H1 (cell line): ENCODE data around the gene PPP1R1C. TPM values are rescaled to one million over a fixed set of nuclear protein-coding genes. Genes with fewer than 3 reads are reported as not detected.

Experiments used
- CTCF ChIA-PET: fragments of 300-600 bp; sonication (Branson Sonifier 250); formaldehyde crosslinking; loops from one replicate; lab custom pipeline; 2021; ENCODE audit not compliant: partially characterized antibody; lab: Charles Lee
- POLR2A ChIA-PET: fragments of 300-600 bp; sonication (Branson Sonifier 250); formaldehyde crosslinking; loops from one replicate; lab custom pipeline; 2021; ENCODE audit warnings: inconsistent platforms; ENCODE audit not compliant: partially characterized antibody; lab: Charles Lee
- DNase-seq, 2 experiments: peaks; one replicate each; pipeline versions ENCODE4 v3.0.0 to v3.0.0-alpha.2; 2010 to 2022; ENCODE audit warnings: low spot score in 2 of 2, low read depth in 1 of 2, mixed read lengths in 1 of 2
- FAIRE-seq: peaks from 2 replicates; lab custom pipeline; 2011; peaks lifted over from hg19 to GRCh38; lab: Jason Lieb, UNC
- H2AFZ ChIP-seq: 2 replicates; pipeline ENCODE4 v1.8.1; 2012; ENCODE audit warnings: low read length, inconsistent platforms
- H2AK5ac ChIP-seq: 2 replicates; pipeline ENCODE4 v1.6.1; 2013; ENCODE audit warnings: low read depth, low read length
- H2BK120ac ChIP-seq: replicated peaks from 2 replicates; pipeline ENCODE3; 2013; ENCODE audit warnings: low read depth, low read length, inconsistent platforms
- H2BK12ac ChIP-seq: 2 replicates; pipeline ENCODE4 v1.6.1; 2013; ENCODE audit warnings: low read depth, low read length
- H2BK15ac ChIP-seq: 2 replicates; pipeline ENCODE4 v1.6.1; 2013; ENCODE audit warnings: low read length
- H2BK20ac ChIP-seq: 2 replicates; pipeline ENCODE4 v1.6.1; 2013; ENCODE audit warnings: low read length
- H2BK5ac ChIP-seq: 2 replicates; pipeline ENCODE4 v1.6.1; 2013; ENCODE audit warnings: low read depth, low read length
- H3K14ac ChIP-seq: 2 replicates; pipeline ENCODE4 v1.6.1; 2013; ENCODE audit warnings: inconsistent platforms; ENCODE audit not compliant: insufficient read length
- H3K18ac ChIP-seq: 2 replicates; pipeline ENCODE4 v1.6.1; 2013; ENCODE audit warnings: low read length; ENCODE audit errors: extremely low read depth
- H3K23ac ChIP-seq: 2 replicates; pipeline ENCODE4 v1.6.1; 2013; ENCODE audit warnings: inconsistent platforms; ENCODE audit not compliant: insufficient read length
- H3K23me2 ChIP-seq: 2 replicates; pipeline ENCODE4 v1.6.1; 2013; ENCODE audit warnings: low read depth, low read length
- H3K27ac ChIP-seq: 2 replicates; pipeline ENCODE4 v1.6.1; 2011; ENCODE audit warnings: low read depth, low read length, inconsistent platforms
- H3K27me3 ChIP-seq, 4 experiments: replicated peaks in 1 of 4; 1 replicate in 1 of 4; 2 replicates in 3 of 4; pipeline versions ENCODE4 v1.6.1 to v1.8.1; 2011 to 2013; ENCODE audit warnings: low read length in 3 of 4, mild to moderate bottlenecking in 3 of 4, inconsistent platforms in 2 of 4, mixed read lengths in 2 of 4, moderate library complexity in 1 of 4; ENCODE audit not compliant: control insufficient read depth in 3 of 4, insufficient read depth in 3 of 4; ENCODE audit errors: extremely low read depth in 1 of 4
- H3K36me3 ChIP-seq, 4 experiments: 2 replicates each; pipeline versions ENCODE4 v1.6.1 to v1.8.1; 2011 to 2013; ENCODE audit warnings: mild to moderate bottlenecking in 4 of 4, low read length in 3 of 4, moderate library complexity in 2 of 4, control low read depth in 1 of 4, inconsistent platforms in 1 of 4; ENCODE audit not compliant: insufficient read depth in 4 of 4, control insufficient read depth in 2 of 4
- H3K4ac ChIP-seq: replicated peaks from 2 replicates; pipeline ENCODE3; 2013; ENCODE audit warnings: low read length, low read depth, mixed read lengths, inconsistent platforms; ENCODE audit not compliant: insufficient read length
- H3K4me1 ChIP-seq, 4 experiments: replicated peaks in 1 of 4; 1 replicate in 1 of 4; 2 replicates in 3 of 4; pipeline versions ENCODE4 v1.6.1 to v1.8.1; 2011 to 2013; ENCODE audit warnings: low read length in 3 of 4, inconsistent platforms in 2 of 4, mixed read lengths in 1 of 4; ENCODE audit not compliant: insufficient read depth in 4 of 4, control insufficient read depth in 3 of 4
- H3K4me2 ChIP-seq, 2 experiments: 2 replicates each; pipeline versions ENCODE4 v1.6.1 to v1.8.1; 2011 to 2013; ENCODE audit warnings: low read depth in 2 of 2, low read length in 2 of 2, control low read depth in 1 of 2, inconsistent platforms in 1 of 2, mild to moderate bottlenecking in 1 of 2; ENCODE audit not compliant: insufficient read depth in 1 of 2
- H3K4me3 ChIP-seq, 4 experiments: fragments of 200-600, 300-600 bp in 1 of 4; sonication (generic), shearing (Covaris generic), sonication (Bioruptor Twin) in 1 of 4; 2 replicates each; pipeline versions ENCODE4 v1.5.1 to v1.8.1; 2011 to 2016; ENCODE audit warnings: low read length in 4 of 4, low read depth in 3 of 4, control low read depth in 2 of 4, inconsistent platforms in 2 of 4, mild to moderate bottlenecking in 2 of 4, mixed read lengths in 1 of 4, moderate library complexity in 1 of 4; ENCODE audit not compliant: insufficient read depth in 2 of 4; ENCODE audit errors: extremely low read depth in 1 of 4
- H3K56ac ChIP-seq: replicated peaks from 2 replicates; pipeline ENCODE3; 2013; ENCODE audit warnings: low read depth, mild to moderate bottlenecking, mixed read lengths, low read length, inconsistent platforms; ENCODE audit not compliant: insufficient read length
- H3K79me1 ChIP-seq: 2 replicates; pipeline ENCODE4 v1.6.1; 2013; ENCODE audit warnings: low read depth, low read length, control low read depth
- H3K79me2 ChIP-seq, 2 experiments: 2 replicates each; pipeline versions ENCODE4 v1.6.1 to v1.8.1; 2012 to 2013; ENCODE audit warnings: low read length in 2 of 2, mild to moderate bottlenecking in 2 of 2, inconsistent platforms in 1 of 2; ENCODE audit not compliant: insufficient read depth in 2 of 2, control insufficient read depth in 1 of 2
- H3K9ac ChIP-seq, 4 experiments: replicated peaks in 1 of 4; 1 replicate in 1 of 4; 2 replicates in 3 of 4; pipeline versions ENCODE4 v1.6.1 to v1.8.1; 2011 to 2013; ENCODE audit warnings: low read depth in 3 of 4, low read length in 3 of 4, control low read depth in 2 of 4, mild to moderate bottlenecking in 2 of 4, moderate library complexity in 2 of 4, inconsistent platforms in 1 of 4; ENCODE audit errors: extremely low read depth in 1 of 4
- H3K9me3 ChIP-seq, 2 experiments: 2 replicates each; pipeline versions ENCODE4 v1.6.1 to v1.8.1; 2012 to 2013; ENCODE audit warnings: mild to moderate bottlenecking in 2 of 2, moderate library complexity in 2 of 2, control low read depth in 1 of 2, inconsistent platforms in 1 of 2, low read depth in 1 of 2, low read length in 1 of 2, mixed read lengths in 1 of 2; ENCODE audit not compliant: insufficient read depth in 2 of 2
- H4K20me1 ChIP-seq, 2 experiments: replicated peaks in 1 of 2; 2 replicates each; pipeline versions ENCODE3 to v1.8.1; 2011 to 2013; ENCODE audit warnings: inconsistent platforms in 2 of 2, low read length in 2 of 2, mild to moderate bottlenecking in 1 of 2; ENCODE audit not compliant: insufficient read depth in 2 of 2, control insufficient read depth in 1 of 2
- H4K5ac ChIP-seq: 2 replicates; pipeline ENCODE4 v1.6.1; 2013; ENCODE audit warnings: low read length, low read depth, mixed read lengths, inconsistent platforms; ENCODE audit not compliant: insufficient read length
- H4K8ac ChIP-seq: 2 replicates; pipeline ENCODE4 v1.8.0; 2013; ENCODE audit warnings: mild to moderate bottlenecking, moderate library complexity, low read length, inconsistent platforms; ENCODE audit not compliant: insufficient read depth; ENCODE audit errors: extremely low read depth
- H4K91ac ChIP-seq: replicated peaks from 2 replicates; pipeline ENCODE3; 2013; ENCODE audit warnings: low read length, mixed read lengths, inconsistent platforms; ENCODE audit not compliant: insufficient read length
- CHD2 ChIP-seq: IDR thresholded peaks from 2 replicates; pipeline ENCODE4 v1.6.1; 2012; ENCODE audit warnings: low read length, improper control_type of control experiment
- EP300 ChIP-seq, 2 experiments: IDR thresholded peaks; 1 replicate in 1 of 2; 2 replicates in 1 of 2; pipeline ENCODE4 v1.6.1; 2011 to 2012; ENCODE audit warnings: low read depth in 2 of 2, low read length in 2 of 2, mild to moderate bottlenecking in 2 of 2, borderline replicate concordance in 1 of 2, inconsistent platforms in 1 of 2, moderate library complexity in 1 of 2
- KDM5A ChIP-seq: fragments of 200-600 bp; IDR thresholded peaks from 2 replicates; pipeline ENCODE4 v1.7.1; 2012; ENCODE audit warnings: mild to moderate bottlenecking, low read length, inconsistent platforms, mixed read lengths
- NANOG ChIP-seq: IDR thresholded peaks from 2 replicates; pipeline ENCODE4 v1.6.1; 2011; ENCODE audit warnings: low read length, low read depth, mild to moderate bottlenecking, inconsistent platforms; ENCODE audit not compliant: insufficient read depth, poor library complexity, severe bottlenecking
- NRF1 ChIP-seq: IDR thresholded peaks from 2 replicates; pipeline ENCODE4 v1.6.1; 2011; ENCODE audit warnings: mild to moderate bottlenecking, low read depth, low read length, improper control_type of control experiment
- POLR2AphosphoS5 ChIP-seq: IDR thresholded peaks from 2 replicates; pipeline ENCODE4 v1.6.1; 2011; ENCODE audit warnings: low read depth, low read length
- SUZ12 ChIP-seq: fragments of 200-600 bp; sonication (generic); IDR thresholded peaks from 2 replicates; pipeline ENCODE4 v1.6.1; 2012; ENCODE audit warnings: mild to moderate bottlenecking, inconsistent platforms, low read length, moderate library complexity, mixed read lengths
- WGBS, 2 experiments: shearing (Covaris generic) in 1 of 2; methylation state at CpG; one replicate each; pipeline versions ENCODE4 v1.1.6 to v1.1.7; 2013 to 2015; ENCODE audit warnings: low lambda C conversion rate in 2 of 2, mixed read lengths in 2 of 2, inconsistent platforms in 1 of 2, low coverage in 1 of 2, missing lambda C conversion rate in 1 of 2; ENCODE audit not compliant: insufficient replicate concordance in 2 of 2, insufficient coverage in 1 of 2, insufficient read length in 1 of 2; ENCODE audit errors: extremely low coverage in 1 of 2, missing lambda C conversion rate in 1 of 2; 5-methylcytosine and 5-hydroxymethylcytosine counted together
- polyA plus RNA-seq, 7 experiments: library from polyadenylated mRNA; depleted of rRNA in 3 of 7; stranded (reverse) in 5 of 7; unstranded in 2 of 7; fragments of >200 nt in 5 of 7; fragments of 200-250 nt in 2 of 7; gene quantifications; 1 replicate in 5 of 7; 2 replicates in 1 of 7; 4 replicates in 1 of 7; pipeline versions ENCODE4 v1.2.1 to v1.2.3, GENCODE V29; 2011 to 2013; ENCODE audit warnings: missing spikeins in 2 of 7, mixed read lengths in 2 of 7
- total RNA-seq: library from RNA; stranded (reverse); fragmentation: NEBNext Ultra II Directional; extraction: Animal tissue kit (Norgen Biotek cat#: 25700); gene quantifications from 2 replicates; pipeline ENCODE4 v1.2.1, GENCODE V29; 2021
- TF ChIP-seq, protein P1 (sequence below), 3 experiments: IDR thresholded peaks; 1 replicate in 2 of 3; 2 replicates in 1 of 3; pipeline versions ENCODE4 v1.5.1 to v1.6.1; 2011; ENCODE audit warnings: low read length in 3 of 3, mild to moderate bottlenecking in 3 of 3, inconsistent platforms in 2 of 3, low read depth in 1 of 3, moderate library complexity in 1 of 3; ENCODE audit not compliant: insufficient read depth in 1 of 3; ENCODE audit errors: control extremely low read depth in 1 of 3
- TF ChIP-seq, protein P2 (sequence below): IDR thresholded peaks from 2 replicates; pipeline ENCODE4 v1.6.1; 2012; ENCODE audit warnings: inconsistent platforms

Gene PPP1R1C
- total and polyA plus RNA-seq, 2 of the 8 experiments (the other 6 are each of a cell fraction or from before 2014, with no cell fraction given) = 1.3 to 5.3 TPM

DNA sequence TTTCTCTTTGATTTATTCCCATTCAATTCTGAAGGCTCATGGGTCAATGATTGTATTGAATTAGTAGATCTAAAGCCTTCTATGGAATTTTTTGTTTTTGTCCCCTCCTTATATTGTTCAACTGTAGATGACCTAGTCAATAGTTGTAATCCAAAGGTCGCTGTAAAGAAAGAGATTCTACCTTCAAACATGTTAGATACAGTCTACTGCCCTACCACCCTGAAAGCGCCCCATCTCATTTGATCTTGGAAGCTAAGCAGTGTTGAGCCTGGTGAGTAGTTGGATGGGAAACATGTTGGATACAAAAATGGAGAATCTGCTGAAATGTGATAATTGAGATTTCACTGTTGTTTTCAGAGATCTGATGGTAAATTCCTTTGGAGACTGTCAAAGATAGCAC, 63.0 kb downstream of the PPP1R1C start:
- no peak overlapping the region for H2BK120ac ChIP-seq
- peaks cover 0 to 3% (median 0%) of the 10 kb centered on the region in 4 experiments; a peak in 1 of 7 replicates for H3K4me1 ChIP-seq
- H3K18ac ChIP-seq = no peak overlapping the region
- no peak overlapping the region for H3K23ac ChIP-seq
- WGBS, 2 experiments = 97% methylated on average over 2 of the region's 2 CpGs; no CpG with 5 or more reads in 1 of the 2 experiments
- no peak overlapping the region for H3K9ac ChIP-seq
- no peak overlapping the region for H2BK20ac ChIP-seq
- no peak overlapping the region for H3K56ac ChIP-seq
- H2BK5ac ChIP-seq = no peak overlapping the region
- no peaks in the 10 kb centered on the region for H3K36me3 ChIP-seq
- H3K4ac ChIP-seq = no peak overlapping the region
- H4K8ac ChIP-seq = no peak overlapping the region
- H3K79me1 ChIP-seq = no peaks in the 10 kb centered on the region
- DNase-seq (no peak), FAIRE-seq (no peak)
- H2BK15ac ChIP-seq = no peak overlapping the region
- no peaks in the 10 kb centered on the region for H3K27me3 ChIP-seq
- no peak overlapping the region for H3K4me2 ChIP-seq
- ChIA-PET CTCF (interaction anchor here (0.7 kb wide), 1 partner anchor 212 kb away, joined by 4 read pairs; no protein-coding TSS in a partner anchor), POLR2A (no interaction called here)
- H2BK12ac ChIP-seq = no peak overlapping the region
- no peaks in the 10 kb centered on the region for H3K9me3 ChIP-seq
- H3K79me2 ChIP-seq = peaks cover 0 to 3% of the 10 kb centered on the region in 2 experiments; a peak in 1 of 4 replicates
- H3K14ac ChIP-seq = no peak overlapping the region
- no peak overlapping the region for H3K4me3 ChIP-seq
- no peak overlapping the region for H4K91ac ChIP-seq
- no peak overlapping the region for H4K5ac ChIP-seq
- no peaks in the 10 kb centered on the region for H3K23me2 ChIP-seq
- H2AFZ ChIP-seq = no peak overlapping the region
- no peak overlapping the region for H2AK5ac ChIP-seq
- no peak overlapping the region for H3K27ac ChIP-seq
- no peaks in the 10 kb centered on the region for H4K20me1 ChIP-seq
- TF ChIP-seq EP300 (IDR thresholded peaks at IDR 0.05; ENCODE audit: borderline replicate concordance in 1 of 2, low read depth in 2 of 2, low read length in 2 of 2) (no peak), CHD2 (no peak), POLR2AphosphoS5 (no peak), SUZ12 (no peak), KDM5A (no peak), NRF1 (no peak), NANOG (no peak)
- TF ChIP-seq, protein P1, sequence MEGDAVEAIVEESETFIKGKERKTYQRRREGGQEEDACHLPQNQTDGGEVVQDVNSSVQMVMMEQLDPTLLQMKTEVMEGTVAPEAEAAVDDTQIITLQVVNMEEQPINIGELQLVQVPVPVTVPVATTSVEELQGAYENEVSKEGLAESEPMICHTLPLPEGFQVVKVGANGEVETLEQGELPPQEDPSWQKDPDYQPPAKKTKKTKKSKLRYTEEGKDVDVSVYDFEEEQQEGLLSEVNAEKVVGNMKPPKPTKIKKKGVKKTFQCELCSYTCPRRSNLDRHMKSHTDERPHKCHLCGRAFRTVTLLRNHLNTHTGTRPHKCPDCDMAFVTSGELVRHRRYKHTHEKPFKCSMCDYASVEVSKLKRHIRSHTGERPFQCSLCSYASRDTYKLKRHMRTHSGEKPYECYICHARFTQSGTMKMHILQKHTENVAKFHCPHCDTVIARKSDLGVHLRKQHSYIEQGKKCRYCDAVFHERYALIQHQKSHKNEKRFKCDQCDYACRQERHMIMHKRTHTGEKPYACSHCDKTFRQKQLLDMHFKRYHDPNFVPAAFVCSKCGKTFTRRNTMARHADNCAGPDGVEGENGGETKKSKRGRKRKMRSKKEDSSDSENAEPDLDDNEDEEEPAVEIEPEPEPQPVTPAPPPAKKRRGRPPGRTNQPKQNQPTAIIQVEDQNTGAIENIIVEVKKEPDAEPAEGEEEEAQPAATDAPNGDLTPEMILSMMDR (IDR thresholded peaks at IDR 0.05; ENCODE audit: control extremely low read depth in 1 of 3, insufficient read depth in 1 of 3, low read depth in 1 of 3, low read length in 3 of 3) = no peak
- TF ChIP-seq, protein P2, sequence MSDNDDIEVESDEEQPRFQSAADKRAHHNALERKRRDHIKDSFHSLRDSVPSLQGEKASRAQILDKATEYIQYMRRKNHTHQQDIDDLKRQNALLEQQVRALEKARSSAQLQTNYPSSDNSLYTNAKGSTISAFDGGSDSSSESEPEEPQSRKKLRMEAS = no peak
